ENCODE data around the gene ADGRL3. TPM values are rescaled to one million over a fixed set of nuclear protein-coding genes. Genes with fewer than 3 reads are reported as not detected.

Gene ADGRL3
- total RNA-seq, 3 donors from 2014 or later (not counting 1 experiment from before 2014, with no cell fraction given): not detected

GRCh38 chr4:61782133-61782532 is 582.0 kb downstream of the ADGRL3 start:
- intact Hi-C loops (cut with micrococcal nuclease): no loop called here
- Mint-ChIP-seq H3K27me3 (ENCODE audit: low read depth in 2 of 2) (no peaks in the 10 kb centered on the region), H3K36me3 (peaks cover 9% of the 10 kb centered on the region), H3K9me3 (peaks cover 2 to 16% of the 10 kb centered on the region in 2 donors), H3K27ac (no peak overlapping the region), H3K4me3 (no peak overlapping the region), H3K4me1 (no peaks in the 10 kb centered on the region)
- Histone ChIP-seq H3K36me3 (ENCODE audit: control insufficient read depth, insufficient read depth, low read length) (no peaks in the 10 kb centered on the region), H3K27me3 (ENCODE audit: control insufficient read depth, insufficient read depth, low read length) (no peaks in the 10 kb centered on the region), H3K9me3 (ENCODE audit: control insufficient read depth, insufficient read depth, low read length) (no peaks in the 10 kb centered on the region), H3K4me3 (ENCODE audit: low read length) (no peak overlapping the region), H3K27ac (ENCODE audit: low read length) (no peak overlapping the region), H3K4me1 (ENCODE audit: control insufficient read depth, insufficient read depth, low read length) (no peaks in the 10 kb centered on the region)
- TF ChIP-seq, protein P1, sequence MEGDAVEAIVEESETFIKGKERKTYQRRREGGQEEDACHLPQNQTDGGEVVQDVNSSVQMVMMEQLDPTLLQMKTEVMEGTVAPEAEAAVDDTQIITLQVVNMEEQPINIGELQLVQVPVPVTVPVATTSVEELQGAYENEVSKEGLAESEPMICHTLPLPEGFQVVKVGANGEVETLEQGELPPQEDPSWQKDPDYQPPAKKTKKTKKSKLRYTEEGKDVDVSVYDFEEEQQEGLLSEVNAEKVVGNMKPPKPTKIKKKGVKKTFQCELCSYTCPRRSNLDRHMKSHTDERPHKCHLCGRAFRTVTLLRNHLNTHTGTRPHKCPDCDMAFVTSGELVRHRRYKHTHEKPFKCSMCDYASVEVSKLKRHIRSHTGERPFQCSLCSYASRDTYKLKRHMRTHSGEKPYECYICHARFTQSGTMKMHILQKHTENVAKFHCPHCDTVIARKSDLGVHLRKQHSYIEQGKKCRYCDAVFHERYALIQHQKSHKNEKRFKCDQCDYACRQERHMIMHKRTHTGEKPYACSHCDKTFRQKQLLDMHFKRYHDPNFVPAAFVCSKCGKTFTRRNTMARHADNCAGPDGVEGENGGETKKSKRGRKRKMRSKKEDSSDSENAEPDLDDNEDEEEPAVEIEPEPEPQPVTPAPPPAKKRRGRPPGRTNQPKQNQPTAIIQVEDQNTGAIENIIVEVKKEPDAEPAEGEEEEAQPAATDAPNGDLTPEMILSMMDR (IDR thresholded peaks at IDR 0.05): no peak
- ATAC-seq (no peak), DNase-seq (no peak)
- 100% methylated on average over 1 of the region's 1 CpG for WGBS (ENCODE audit: insufficient coverage)

DNA sequence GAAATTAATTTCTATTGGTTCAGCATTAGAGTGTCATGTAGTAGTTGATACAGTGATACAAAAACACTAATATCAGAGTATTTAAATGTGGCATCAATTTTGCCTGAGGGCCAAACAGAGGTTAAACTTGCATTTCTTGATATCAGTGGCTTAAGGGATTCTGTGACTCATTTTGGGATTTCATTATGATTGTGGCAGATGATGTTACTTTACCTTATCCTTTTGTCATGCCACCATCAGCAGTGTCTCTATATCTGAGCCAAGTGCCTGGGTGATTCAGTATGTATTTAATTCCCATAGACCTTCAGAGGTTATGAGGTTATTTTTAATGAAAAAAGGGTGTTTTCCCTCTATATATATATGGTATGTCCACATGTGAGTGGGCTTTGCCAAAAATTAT is 582.9 kb downstream of the ADGRL3 start:
- Mint-ChIP-seq H3K27me3 (ENCODE audit: low read depth in 2 of 2) (no peaks in the 10 kb centered on the region), H3K4me1 (no peaks in the 10 kb centered on the region), H3K4me3 (no peak overlapping the region), H3K9me3 (peaks cover 2 to 16% of the 10 kb centered on the region in 2 donors), H3K36me3 (peaks cover 9% of the 10 kb centered on the region), H3K27ac (no peak overlapping the region)
- no peaks in the 10 kb centered on the region for H3K27me3 ChIP-seq (ENCODE audit: control insufficient read depth, insufficient read depth, low read length)
- H3K36me3 ChIP-seq (ENCODE audit: control insufficient read depth, insufficient read depth, low read length): no peaks in the 10 kb centered on the region
- ATAC-seq (no peak), DNase-seq (no peak)
- TF ChIP-seq, protein P1 (IDR thresholded peaks at IDR 0.05): no peak
- no peak overlapping the region for H3K27ac ChIP-seq (ENCODE audit: low read length)
- no peak overlapping the region for H3K4me3 ChIP-seq (ENCODE audit: low read length)
- no peaks in the 10 kb centered on the region for H3K4me1 ChIP-seq (ENCODE audit: control insufficient read depth, insufficient read depth, low read length)
- no peaks in the 10 kb centered on the region for H3K9me3 ChIP-seq (ENCODE audit: control insufficient read depth, insufficient read depth, low read length)
- intact Hi-C loops (cut with micrococcal nuclease): no loop called here

- H3K9me3 Mint-ChIP-seq: peaks cover 0 to 10% of the 10 kb centered on the region in 2 donors
- WGBS (ENCODE audit: insufficient coverage): 78% methylated on average over 1 of the region's 1 CpG
- ATAC-seq: no peak
- Histone ChIP-seq H3K36me3 (ENCODE audit: control insufficient read depth, insufficient read depth, low read length) (no peaks in the 10 kb centered on the region), H3K4me3 (ENCODE audit: low read length) (no peak overlapping the region), H3K27me3 (ENCODE audit: control insufficient read depth, insufficient read depth, low read length) (no peaks in the 10 kb centered on the region), H3K9me3 (ENCODE audit: control insufficient read depth, insufficient read depth, low read length) (no peaks in the 10 kb centered on the region), H3K27ac (ENCODE audit: low read length) (no peak overlapping the region), H3K4me1 (ENCODE audit: control insufficient read depth, insufficient read depth, low read length) (no peaks in the 10 kb centered on the region)
- TF ChIP-seq, protein P1 (IDR thresholded peaks at IDR 0.05): no peak
- H3K4me3 Mint-ChIP-seq: no peak overlapping the region
- no peak for DNase-seq
- H3K27ac Mint-ChIP-seq: no peak overlapping the region
- H3K27me3 Mint-ChIP-seq (ENCODE audit: low read depth in 2 of 2): no peaks in the 10 kb centered on the region
- no peaks in the 10 kb centered on the region for H3K36me3 Mint-ChIP-seq
- H3K4me1 Mint-ChIP-seq: no peaks in the 10 kb centered on the region
- intact Hi-C loops (cut with micrococcal nuclease): no loop called here
These were observed 585.6 kb downstream of the ADGRL3 start for GRCh38 chr4:61785761-61786160.

DNA sequence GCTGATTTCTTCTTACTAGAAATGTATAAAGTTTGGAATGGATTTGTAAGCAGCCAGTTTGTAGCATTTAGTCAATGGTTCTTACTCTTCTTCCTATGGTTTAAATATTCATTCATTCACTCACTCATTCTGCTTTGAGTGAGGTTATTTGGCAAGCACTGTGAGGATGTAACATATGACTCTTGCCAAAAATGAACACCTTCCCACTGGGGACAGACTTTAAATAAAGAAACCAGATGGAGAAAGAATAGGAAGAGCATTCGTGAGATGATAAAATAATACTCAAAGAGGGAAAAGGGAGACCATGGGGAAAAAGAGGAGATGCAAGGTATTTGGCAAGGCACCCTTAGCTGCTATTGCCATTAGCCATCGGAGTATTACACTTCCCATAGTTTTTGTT is 586.1 kb downstream of the ADGRL3 start:
- DNase-seq: no peak
- Mint-ChIP-seq H3K27ac (no peak overlapping the region), H3K4me3 (no peak overlapping the region), H3K4me1 (no peaks in the 10 kb centered on the region), H3K36me3 (no peaks in the 10 kb centered on the region), H3K9me3 (peaks cover 0 to 10% of the 10 kb centered on the region in 2 donors), H3K27me3 (ENCODE audit: low read depth in 2 of 2) (no peaks in the 10 kb centered on the region)
- Histone ChIP-seq H3K27me3 (ENCODE audit: control insufficient read depth, insufficient read depth, low read length) (no peaks in the 10 kb centered on the region), H3K36me3 (ENCODE audit: control insufficient read depth, insufficient read depth, low read length) (no peaks in the 10 kb centered on the region), H3K27ac (ENCODE audit: low read length) (no peak overlapping the region), H3K9me3 (ENCODE audit: control insufficient read depth, insufficient read depth, low read length) (no peaks in the 10 kb centered on the region), H3K4me1 (ENCODE audit: control insufficient read depth, insufficient read depth, low read length) (no peaks in the 10 kb centered on the region), H3K4me3 (ENCODE audit: low read length) (no peak overlapping the region)
- intact Hi-C loops (cut with micrococcal nuclease): no loop called here
- no peak for ATAC-seq
- TF ChIP-seq, protein P1 (IDR thresholded peaks at IDR 0.05): no peak
- WGBS (ENCODE audit: insufficient coverage): 85% methylated on average over 1 of the region's 2 CpGs
